SK-N-SH (cell line): ENCODE measurements around the gene MAP4K3.

Source experiments
- SMC3 ChIP-seq: IDR thresholded peaks from 2 replicates; pipeline ENCODE4 v1.6.1; 2012; ENCODE audit warnings: low read depth, low read length, improper control_type of control experiment
- USF2 ChIP-seq: fragments of 150-350 bp; IDR thresholded peaks from 2 replicates; pipeline ENCODE4 v1.6.1; 2017; ENCODE audit warnings: antibody characterized with exemption, low read length, low read depth, borderline replicate concordance

GRCh38 chr2:39455826-39456225 is 18.7 kb upstream of the MAP4K3 start:
- TF ChIP-seq USF2 (no peak), SMC3 (no peak)
